ENCODE data around the gene ACTN3. TPM values are rescaled to one million over a fixed set of nuclear protein-coding genes. Genes with fewer than 3 reads are reported as not detected.
"Not testable (repeated sequence)": the region's sequence is repeated elsewhere in the genome, so short reads cannot be mapped to it uniquely, and the experiment has no call there.

Gene ACTN3
- total and polyA plus RNA-seq, 9 donors = 0.11 to 0.28 (median 0.23) TPM; not detected in 3

GRCh38 chr11:66579017-66579606 is 32.4 kb downstream of the ACTN3 start:
- TF ChIP-seq POLR2A (IDR thresholded peaks at IDR 0.05) = no peak
- peak; percentile 80 to 86 (median 82) for TF ChIP-seq CTCF (IDR thresholded peaks at IDR 0.05)
- DNase-seq = peak; percentile 77 to 89 (median 84)
- H3K27me3 ChIP-seq = no peaks in the 10 kb centered on the region
- no peak overlapping the region for H3K27ac ChIP-seq
- no peaks in the 10 kb centered on the region for H3K36me3 ChIP-seq
- intact Hi-C loops (cut with DNase I) = loop anchor here (2.0 to 5.0 kb wide), 3 partner anchors 98 to 108 kb away; partner anchors contain the start of gene RBM4B (in 1 of the 4)
- no peak overlapping the region for H3K4me3 ChIP-seq
- H3K9me3 ChIP-seq = no peaks in the 10 kb centered on the region
- 10 to 12% (median 10%) methylated on average over 25 of the region's 25 CpGs for WGBS, 3 donors
- H3K4me1 ChIP-seq (ENCODE audit: insufficient read depth) = no peaks in the 10 kb centered on the region

GRCh38 chr11:66580803-66581202 is 34.1 kb downstream of the ACTN3 start:
- TF ChIP-seq CTCF (IDR thresholded peaks at IDR 0.05) (no peak), POLR2A (IDR thresholded peaks at IDR 0.05) (no peak), EP300 (IDR thresholded peaks at IDR 0.05) (no peak)
- H3K27ac ChIP-seq = no peak overlapping the region
- no peaks in the 10 kb centered on the region for H3K27me3 ChIP-seq
- no peaks in the 10 kb centered on the region for H3K36me3 ChIP-seq
- no peaks in the 10 kb centered on the region for H3K4me1 ChIP-seq (ENCODE audit: insufficient read depth)
- DNase-seq = no peak
- intact Hi-C loops (cut with DNase I) = no loop called here
- 68 to 78% (median 77%) methylated on average over 5 of the region's 5 CpGs for WGBS, 3 donors
- no peaks in the 10 kb centered on the region for H3K9me3 ChIP-seq
- H3K4me3 ChIP-seq = no peak overlapping the region

GRCh38 chr11:66581261-66581660 is 34.6 kb downstream of the ACTN3 start:
- intact Hi-C loops (cut with DNase I) = no loop called here
- TF ChIP-seq CTCF (IDR thresholded peaks at IDR 0.05) (no peak), POLR2A (IDR thresholded peaks at IDR 0.05) (no peak), EP300 (IDR thresholded peaks at IDR 0.05) (no peak)
- no peak for DNase-seq
- Histone ChIP-seq H3K9me3 (no peaks in the 10 kb centered on the region), H3K27ac (no peak overlapping the region), H3K27me3 (no peaks in the 10 kb centered on the region), H3K4me3 (no peak overlapping the region), H3K4me1 (ENCODE audit: insufficient read depth) (no peaks in the 10 kb centered on the region), H3K36me3 (no peaks in the 10 kb centered on the region)
- 77 to 87% (median 83%) methylated on average over 3 of the region's 3 CpGs for WGBS, 3 donors

- intact Hi-C loops (cut with DNase I); H3K27me3 ChIP-seq; H3K27ac ChIP-seq; DNase-seq; H3K9me3 ChIP-seq; H3K4me1 ChIP-seq (ENCODE audit: insufficient read depth); H3K36me3 ChIP-seq; H3K4me3 ChIP-seq: not testable (repeated sequence)
- WGBS, 3 donors = 77 to 84% (median 79%) methylated on average over 3 of the region's 3 CpGs
Measured at GRCh38 chr11:66582565-66583147, 36.0 kb downstream of the ACTN3 start.

GRCh38 chr11:66585447-66585846 is 38.7 kb downstream of the ACTN3 start:
- H3K4me3 ChIP-seq; DNase-seq; intact Hi-C loops (cut with DNase I); H3K36me3 ChIP-seq; H3K9me3 ChIP-seq; H3K27ac ChIP-seq; H3K27me3 ChIP-seq; H3K4me1 ChIP-seq (ENCODE audit: insufficient read depth): not testable (repeated sequence)
- 73 to 83% (median 79%) methylated on average over 1 of the region's 1 CpG for WGBS, 3 donors
